ENCODE measurements around the gene PRKAG2.
"Not testable (repeated sequence)": the region's sequence is repeated elsewhere in the genome, so short reads cannot be mapped to it uniquely, and the experiment has no call there.

The PRKAG2 gene

GRCh38 chr7:151876899-151877777 is at the start of gene PRKAG2:
Gene PRKAG2, minus strand, starts transcription at chr7:151877115. Its CDS starts 495 bp downstream, at chr7:151876620.
- peak; percentile 42 to 67 for DNase-seq

DNA sequence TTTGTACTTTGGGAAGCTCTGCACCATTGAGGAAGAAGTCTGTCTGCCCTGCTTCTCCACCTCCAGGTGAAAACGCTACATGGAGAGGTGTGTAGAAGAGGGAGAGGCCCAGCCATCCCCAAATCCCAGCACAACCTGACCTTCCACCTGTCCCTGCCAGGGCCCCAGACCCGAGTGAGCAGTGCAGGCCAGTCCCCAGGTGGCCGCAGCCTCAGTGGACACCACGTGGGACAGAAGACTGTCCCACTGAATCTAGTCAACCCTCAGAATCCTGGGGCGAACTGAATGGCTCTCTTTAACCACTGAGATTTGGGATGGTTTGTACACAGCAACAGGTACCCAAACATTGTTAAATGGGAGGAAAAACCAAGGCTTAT is 49.4 kb upstream of the PRKAG2 start:
- DNase-seq, result no peak

DNA sequence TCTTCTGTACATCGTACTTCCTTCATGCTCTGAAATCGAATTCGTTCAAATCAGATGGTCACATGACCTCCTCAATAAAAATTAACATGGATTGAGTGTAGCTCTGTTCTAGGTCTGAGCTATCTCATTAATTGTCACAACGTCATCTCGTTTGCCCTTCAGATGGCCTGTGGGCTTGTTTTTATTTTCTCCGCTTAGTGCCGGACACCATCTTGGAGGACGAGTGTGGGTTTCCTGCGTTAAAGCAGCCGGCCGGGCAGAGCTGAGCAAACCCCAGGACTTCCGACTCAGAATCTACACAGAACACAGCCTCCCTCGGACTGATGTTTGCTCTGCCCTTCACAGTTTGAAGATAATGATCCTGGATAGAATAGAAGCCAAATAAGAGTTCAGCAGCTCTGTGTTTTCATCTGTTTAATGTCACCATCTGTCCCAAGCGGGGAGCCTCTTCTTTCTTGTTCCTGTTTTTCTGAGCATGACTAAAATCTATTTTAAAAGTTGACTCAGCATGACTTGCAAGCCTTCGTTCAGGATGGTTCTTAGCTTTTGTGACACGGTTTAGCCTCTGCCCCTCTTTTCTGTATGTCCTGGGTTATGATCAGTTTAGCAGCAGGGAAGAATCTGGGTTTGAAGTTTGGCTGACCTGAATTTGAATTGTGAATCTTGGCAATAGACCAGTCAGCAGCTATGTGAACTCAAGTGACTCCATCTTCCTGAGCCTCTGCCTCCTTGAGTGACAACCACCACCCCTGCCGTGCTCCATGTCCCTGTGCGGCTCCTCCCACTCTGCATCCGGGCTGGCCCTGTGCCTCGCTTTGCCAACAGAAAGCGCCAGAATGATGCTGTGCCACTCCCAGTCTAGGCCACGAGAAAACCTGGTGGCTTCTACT is 48.8 kb upstream of the PRKAG2 start:
- DNase-seq, result peak; percentile 75

GRCh38 chr7:151924508-151924907 is 47.6 kb upstream of the PRKAG2 start:
- DNase-seq, result no peak

DNA sequence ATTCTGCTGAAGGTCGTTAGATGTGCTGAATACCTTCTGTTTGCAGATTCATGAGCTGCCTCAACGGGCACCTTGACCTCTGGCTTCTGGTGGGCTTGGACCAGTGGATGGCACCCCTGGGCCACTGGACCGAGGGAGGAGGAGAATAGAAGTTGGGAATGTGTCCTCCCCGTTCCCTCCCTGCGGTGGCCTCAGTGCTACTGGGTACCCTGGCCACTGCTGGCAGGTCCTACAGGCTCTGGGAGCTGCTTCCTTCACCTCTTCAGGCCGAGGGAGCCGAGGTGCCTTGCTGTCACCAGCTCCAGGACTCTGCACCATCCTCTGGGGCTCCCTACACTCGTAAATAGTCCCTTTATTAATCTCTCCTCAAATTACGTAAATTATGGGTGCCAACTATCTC is 47.1 kb upstream of the PRKAG2 start:
- DNase-seq, result no peak

DNA sequence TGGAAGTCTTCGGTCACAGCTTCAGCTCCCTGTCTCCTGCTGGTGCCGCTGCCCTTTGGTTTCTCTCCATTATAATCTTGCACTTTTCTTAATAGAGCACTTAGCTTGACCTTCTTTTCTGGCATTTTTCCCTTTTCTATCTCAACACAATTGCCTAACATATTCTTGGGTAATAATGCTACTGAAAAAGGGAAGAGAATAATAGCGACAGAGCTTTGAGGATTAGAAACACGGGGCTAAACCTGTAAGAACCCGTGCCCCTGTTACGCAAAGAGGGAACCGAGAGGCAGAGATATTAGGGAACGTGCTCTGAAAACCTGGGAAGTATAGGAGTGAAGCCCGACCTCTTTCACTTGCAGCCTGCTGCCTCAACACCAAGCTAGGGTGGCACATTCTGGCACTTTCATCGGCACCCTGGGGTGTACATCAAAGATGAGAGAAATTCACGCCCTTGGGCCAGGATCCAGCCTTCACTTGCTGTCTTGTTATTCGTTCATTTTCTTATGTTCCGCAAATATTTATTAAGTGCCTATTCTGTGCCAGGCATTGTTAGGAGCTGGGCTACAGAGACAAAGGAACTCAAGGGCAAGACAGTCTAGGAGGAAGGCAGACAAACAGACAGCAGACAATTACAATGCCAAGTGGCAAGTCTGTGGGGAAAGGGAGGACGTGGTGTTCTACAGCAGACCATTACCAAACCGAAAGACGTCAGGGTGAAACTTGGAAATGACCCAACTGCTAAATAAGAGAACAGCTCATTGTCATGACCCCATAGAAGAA is 46.4 kb upstream of the PRKAG2 start:
- peak in 1 of 2 experiments; percentile 17 for DNase-seq

DNA sequence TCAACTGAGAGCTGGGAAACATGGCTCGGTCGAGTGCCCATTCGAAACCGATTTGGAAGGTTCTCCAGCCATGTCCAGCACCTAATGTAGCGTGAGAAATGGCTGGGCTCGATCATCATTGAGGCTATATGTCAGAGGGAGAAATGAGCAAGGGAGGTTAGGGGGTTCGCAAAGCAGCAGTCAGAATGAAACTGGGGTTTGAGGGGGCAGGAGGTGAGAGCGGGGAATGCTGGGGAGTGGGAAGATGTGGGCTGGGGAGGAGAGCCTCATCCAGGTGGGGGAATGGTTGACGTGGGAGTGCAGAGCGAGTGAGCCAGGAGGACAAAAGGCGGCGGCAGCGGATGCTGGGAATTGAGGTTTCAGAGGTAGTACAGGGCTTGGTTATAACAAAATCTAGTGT is 44.5 kb upstream of the PRKAG2 start:
- no peak for DNase-seq

GRCh38 chr7:151920488-151920887 is 43.6 kb upstream of the PRKAG2 start:
- no peak for DNase-seq

DNA sequence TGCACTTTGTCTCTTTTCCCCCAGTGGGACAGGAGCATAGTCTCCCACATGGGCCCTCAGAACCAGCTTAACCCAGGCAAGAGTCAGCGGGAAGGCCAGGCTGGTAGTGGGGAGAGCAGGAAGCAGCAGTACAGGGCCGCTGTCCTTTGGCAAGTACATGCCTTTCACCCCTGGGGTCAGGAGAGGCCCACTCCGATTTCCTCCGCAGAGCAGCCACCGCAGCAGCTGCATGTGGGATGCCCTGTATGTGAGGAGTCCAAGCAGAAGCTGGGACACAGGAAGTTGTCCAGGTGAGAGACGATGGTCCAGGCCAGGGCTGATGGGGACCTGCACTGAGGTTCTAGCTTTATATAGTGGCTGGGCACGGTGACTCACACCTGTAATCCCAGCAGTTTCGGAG is 42.7 kb upstream of the PRKAG2 start:
- DNase-seq, result no peak

DNA sequence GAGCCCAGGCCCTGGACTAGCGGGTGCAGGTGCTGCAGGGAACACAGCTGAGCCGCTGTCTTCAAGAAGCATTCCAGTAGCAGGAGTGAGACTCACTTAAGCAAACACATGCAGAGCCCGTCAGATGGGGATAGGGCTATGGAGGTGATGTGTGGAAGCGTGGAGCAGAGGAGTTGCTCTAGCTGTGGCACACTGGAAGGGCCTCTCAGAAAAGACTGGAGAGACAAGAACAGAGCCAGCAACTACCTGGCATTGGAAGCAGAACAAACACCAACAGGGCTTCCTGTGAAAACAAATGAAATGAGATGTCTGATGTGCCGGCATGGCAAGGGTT is 41.6 kb upstream of the PRKAG2 start:
- no peak for DNase-seq

- no peak for DNase-seq
These were observed 41.0 kb upstream of the PRKAG2 start for GRCh38 chr7:151917791-151918509.

DNA sequence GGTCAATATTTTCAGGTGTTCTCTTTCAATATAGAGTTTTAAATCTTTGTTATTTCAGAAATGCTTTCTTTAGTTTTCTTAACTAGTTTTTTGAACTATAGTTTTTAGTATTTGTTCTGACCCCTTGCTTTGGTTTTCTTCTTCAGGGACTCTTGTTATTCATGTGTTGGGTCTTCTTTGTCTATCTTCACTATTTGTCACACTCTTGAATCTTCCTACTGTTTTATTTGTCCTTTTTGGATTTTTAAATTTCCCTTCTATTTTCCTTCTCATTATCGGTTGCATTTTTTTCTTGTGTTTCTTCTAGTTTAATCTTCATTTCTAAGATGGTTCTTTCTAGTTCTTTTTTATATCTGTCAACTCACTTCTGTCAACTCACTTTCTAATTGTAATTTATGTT is 37.1 kb upstream of the PRKAG2 start:
- DNase-seq, result no peak

DNA sequence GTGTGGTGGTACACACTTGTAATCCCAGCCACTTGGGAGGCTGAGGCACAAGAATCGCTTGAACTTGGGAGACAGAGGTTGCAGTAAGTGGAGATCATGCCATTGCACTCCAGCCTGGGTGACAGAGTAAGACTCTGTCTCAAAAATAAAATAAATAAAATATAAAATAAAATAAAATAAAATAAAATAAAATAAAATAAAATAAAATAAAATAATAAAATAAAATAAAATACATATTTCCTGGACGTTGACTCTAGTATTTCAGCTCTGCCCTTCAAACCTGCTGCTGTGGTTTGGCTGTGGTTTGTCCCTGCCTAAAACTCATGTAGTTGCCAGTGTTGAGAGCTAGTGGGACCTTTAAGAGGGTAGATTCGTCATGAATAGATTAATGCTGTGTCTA is 33.7 kb upstream of the PRKAG2 start:
- DNase-seq, result not testable (repeated sequence)

DNA sequence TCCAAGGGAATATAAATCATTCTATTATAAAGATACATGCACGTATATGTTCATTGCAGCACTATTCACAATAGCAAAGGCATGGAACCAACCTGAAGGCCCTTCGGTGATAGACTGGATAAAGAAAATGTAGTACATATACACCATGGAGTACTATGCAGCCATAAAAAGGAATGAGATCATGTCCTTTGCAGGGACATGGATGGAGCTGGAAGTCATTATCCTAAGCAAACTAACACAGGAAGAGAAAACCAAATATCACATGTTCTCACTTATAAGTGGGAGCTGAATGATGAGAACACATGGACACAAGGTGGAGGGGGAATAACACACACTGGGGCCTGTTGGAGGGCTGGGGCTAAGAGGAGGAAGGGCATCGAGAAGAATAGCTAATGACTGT is 30.2 kb upstream of the PRKAG2 start:
- not testable (repeated sequence) for DNase-seq

DNA sequence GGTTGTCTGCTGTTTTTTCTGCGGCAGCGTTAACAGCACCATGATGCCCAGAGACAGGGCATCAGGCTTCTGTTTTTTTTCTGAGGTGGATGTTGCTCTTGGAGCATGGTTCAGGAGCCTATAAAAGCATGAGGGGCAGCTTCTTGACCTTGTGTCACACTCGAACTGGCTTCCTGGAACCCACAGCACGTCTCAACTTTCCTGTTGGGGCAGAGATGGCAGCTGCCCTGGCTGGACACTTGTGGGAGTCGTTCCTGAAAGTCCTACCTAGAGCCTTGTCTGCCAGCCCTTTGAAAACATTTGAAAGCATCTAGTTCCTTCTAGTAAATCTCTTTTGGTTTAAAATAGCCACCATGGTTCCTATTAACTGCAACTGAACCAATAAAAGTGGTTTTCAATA is 28.9 kb upstream of the PRKAG2 start:
- no peak for DNase-seq

GRCh38 chr7:151905353-151905752 is 28.4 kb upstream of the PRKAG2 start:
- no peak for DNase-seq

DNA sequence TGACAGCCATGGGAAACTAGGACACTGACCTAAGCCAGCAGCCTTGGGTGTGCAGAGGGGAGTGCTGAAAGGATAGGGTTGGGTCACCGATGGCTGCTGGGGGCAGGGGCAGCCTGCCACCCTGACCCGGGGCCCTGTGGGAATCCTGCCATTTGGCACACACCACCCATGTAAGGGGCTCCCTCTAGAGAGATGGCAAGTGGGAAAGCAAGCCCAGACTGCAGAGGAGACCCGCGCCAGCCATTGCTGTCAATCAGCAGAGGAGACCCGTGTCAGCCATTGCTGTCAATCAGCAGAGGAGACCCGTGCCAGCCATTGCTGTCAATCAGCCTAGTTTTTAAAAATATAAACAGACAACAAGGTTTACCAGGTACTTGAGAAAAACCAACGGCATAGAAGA is 27.4 kb upstream of the PRKAG2 start:
- no peak for DNase-seq

DNA sequence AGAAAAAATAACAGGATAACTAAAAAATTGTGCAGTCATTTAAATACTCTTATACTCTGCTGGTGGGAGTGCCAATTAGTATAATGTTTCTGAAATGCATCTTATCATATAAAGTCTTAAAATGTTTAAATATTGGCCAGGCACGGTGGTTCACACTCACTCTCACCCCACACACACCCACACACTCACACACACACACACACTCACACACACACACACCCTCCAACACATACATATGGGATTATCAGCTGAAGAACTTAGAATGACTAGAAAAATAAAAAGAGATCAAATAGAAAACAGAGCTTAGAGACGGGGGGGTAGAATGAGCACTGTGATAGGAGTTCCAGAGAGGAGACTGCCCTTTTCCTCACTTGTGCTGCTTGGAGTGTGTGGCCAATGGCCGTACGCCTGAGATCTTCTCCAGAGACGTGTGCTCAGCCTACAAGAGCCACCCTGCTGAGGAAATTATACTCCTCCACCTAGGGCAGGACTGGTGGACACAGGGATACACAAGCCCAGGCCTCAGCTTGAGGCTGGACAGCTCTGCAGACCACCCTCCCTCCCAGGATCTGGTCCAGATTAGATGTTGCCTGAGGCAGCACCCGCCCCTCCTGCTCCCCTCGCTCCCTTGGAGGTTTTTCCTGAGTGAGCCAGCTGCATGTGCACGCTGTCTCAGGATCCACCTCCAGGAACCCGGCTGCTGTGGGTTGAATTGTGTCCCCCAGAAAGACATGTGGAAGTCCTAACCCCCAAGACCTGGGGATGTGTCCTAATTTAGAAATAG is 26.5 kb upstream of the PRKAG2 start:
- no peak for DNase-seq

DNA sequence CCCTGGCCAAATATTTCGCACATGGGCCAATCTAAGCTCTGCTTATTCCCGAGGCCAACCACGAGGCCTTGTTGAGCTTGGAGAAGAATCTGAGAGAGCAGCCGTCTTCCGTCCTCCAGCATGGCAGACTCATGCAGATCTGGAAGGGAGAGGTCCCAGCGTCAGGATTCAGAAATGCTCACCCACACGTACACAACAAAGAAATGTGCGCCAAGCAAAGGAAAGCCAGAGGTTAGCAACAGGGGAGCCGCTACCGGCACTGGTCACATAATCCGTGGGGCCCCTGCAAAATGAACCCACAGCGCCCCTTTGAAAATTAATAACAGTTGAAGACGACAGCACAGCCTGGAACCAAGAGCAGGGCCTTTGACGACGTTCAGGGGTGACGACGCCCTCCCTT is 25.4 kb upstream of the PRKAG2 start:
- DNase-seq, result no peak

DNA sequence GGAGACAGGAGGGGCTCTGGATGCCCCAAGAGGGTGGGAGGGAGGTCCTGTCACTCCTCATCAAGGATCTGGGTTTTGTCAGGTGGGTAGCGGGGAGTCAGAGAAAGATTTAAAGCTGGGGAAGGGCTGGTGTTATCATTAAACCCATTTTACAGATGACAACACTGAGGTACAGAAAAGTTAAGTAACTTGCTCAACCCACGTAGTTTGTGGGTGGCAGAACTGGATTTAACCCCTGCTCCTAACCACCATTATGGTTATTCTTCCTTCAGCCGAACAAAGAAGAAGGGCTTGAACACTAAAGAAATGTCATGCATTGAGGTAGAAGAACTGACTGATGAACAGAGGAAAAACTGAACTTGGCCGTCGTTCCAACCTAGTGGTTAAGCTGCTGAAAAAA is 24.9 kb upstream of the PRKAG2 start:
- no peak for DNase-seq

DNA sequence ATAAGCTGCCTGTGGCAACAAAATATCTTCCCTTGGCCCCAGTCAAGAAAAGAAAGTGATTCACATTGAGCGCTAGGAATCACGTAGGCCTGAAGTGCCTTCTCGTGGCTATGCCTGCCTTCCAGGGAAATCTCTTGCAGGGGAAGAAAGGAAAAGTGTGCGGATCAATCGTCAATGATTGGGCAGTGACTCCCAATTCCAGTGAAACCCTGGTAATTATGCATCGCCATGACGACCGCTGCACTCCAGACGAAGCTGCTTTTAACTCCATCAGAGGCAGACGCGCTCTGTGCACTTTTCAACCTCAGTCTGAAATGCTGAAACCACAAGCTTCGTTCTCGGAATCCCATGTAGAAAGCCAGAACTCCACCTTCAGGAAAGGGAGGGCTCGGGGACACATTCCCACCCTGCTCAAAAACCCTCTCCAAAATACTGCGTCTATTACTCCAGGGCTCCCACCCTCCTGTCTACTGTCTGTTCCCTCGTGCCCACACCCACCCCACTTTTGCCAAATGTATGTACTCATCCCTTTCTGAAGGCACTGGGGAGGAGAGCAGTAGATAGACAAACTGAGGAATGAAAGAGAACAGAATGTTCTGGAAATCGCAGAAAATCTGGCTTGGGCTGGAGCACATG is 24.2 kb upstream of the PRKAG2 start:
- DNase-seq, result no peak
